Measurements from ENCODE around the gene C1QTNF4. TPM values are rescaled to one million over a fixed set of nuclear protein-coding genes. Genes with fewer than 3 reads are reported as not detected.
A peak's percentile ranks its signal among the peaks of the same experiment; 100 is the strongest.

C1QTNF4 gene
- total and polyA plus RNA-seq, 2 donors (not counting 1 experiment from before 2014, with no cell fraction given): 1.6 TPM; not detected in 1

DNA sequence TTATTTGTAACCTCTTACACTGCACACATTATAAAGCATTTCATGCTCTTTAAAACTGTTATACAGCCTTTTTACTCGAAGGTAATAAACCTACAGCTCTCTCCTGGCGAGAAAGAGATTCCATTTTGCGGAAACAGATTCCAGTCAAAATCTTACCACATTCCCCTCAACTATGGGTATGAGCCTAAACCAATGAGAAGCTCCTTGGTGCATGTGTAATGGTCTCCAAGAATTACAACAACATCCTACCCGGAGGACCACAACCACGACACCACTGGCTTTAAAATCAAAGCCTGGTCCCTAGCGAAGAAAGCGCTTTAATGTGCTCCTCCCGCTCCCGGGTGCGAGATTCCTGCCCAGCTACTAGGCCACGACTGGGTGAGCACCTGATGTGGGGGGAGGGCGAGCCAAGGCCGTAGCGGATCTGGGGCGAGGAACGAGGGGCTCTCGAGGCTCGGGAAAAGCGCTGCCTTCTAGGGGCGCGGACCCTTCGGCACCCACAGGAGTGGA lies 42.1 kb downstream of the C1QTNF4 start:
- Histone ChIP-seq H3K79me2 (ENCODE audit: control insufficient read depth, insufficient read depth, low read length) (peaks cover 77% of the 10 kb centered on the region), H3K9me3 (ENCODE audit: control extremely low read depth in 1 of 3, control insufficient read depth in 2 of 3, insufficient read depth in 1 of 3, low read length in 2 of 3) (no peaks in the 10 kb centered on the region), H3K27ac (ENCODE audit: low read length in 2 of 2) (peak overlapping the region; percentile 72 to 88), H4K20me1 (ENCODE audit: control insufficient read depth, insufficient read depth, low read length, poor library complexity, severe bottlenecking) (peaks cover 28% of the 10 kb centered on the region), H3K36me3 (replicated peaks in 1 of 2; ENCODE audit: control extremely low read depth in 1 of 2, control insufficient read depth in 1 of 2, extremely low read depth in 1 of 2, insufficient read depth in 2 of 2, low read length in 1 of 2) (no peaks in the 10 kb centered on the region), H3K4me3 (ENCODE audit: control extremely low read depth in 1 of 5, extremely low read depth in 1 of 5, insufficient read depth in 1 of 5, low read depth in 2 of 5, low read length in 4 of 5) (peak overlapping the region; percentile 65 to 94 (median 90)), H3K4me2 (replicated peaks; ENCODE audit: low read depth, low read length, poor library complexity, severe bottlenecking) (peak overlapping the region; percentile 90), H2AFZ (ENCODE audit: insufficient read depth, low read depth, low read length, poor library complexity, severe bottlenecking) (peak overlapping the region; percentile 93), H3K27me3 (replicated peaks in 1 of 4; ENCODE audit: control extremely low read depth in 1 of 4, control insufficient read depth in 3 of 4, insufficient read depth in 4 of 4, low read length in 3 of 4) (no peaks in the 10 kb centered on the region), H3K9ac (ENCODE audit: low read length) (peak overlapping the region; percentile 94), H3K4me1 (ENCODE audit: control insufficient read depth in 2 of 2, insufficient read depth in 2 of 2, low read length in 2 of 2) (peaks cover 31 to 32% of the 10 kb centered on the region in 2 donors)
- intact Hi-C loops (cut with micrococcal nuclease): loop anchor here (2.0 to 10.0 kb wide), 6 partner anchors 43 to 1617 kb away; partner anchors contain the start of genes CSTPP1, NUP160 and SLC39A13
- DNase-seq: no peak
- 2% methylated on average over 19 of the region's 22 CpGs for WGBS (ENCODE audit: insufficient coverage)
- H3K4me1 Mint-ChIP-seq: peaks cover 47% of the 10 kb centered on the region
- POLR2A ChIA-PET: interaction anchor here (0.7 to 0.8 kb wide), 3 partner anchors 14 to 293 kb away, joined by 3 to 7 read pairs (median 5); partner anchors contain the start of gene PTPMT1
- no peak for ATAC-seq (ENCODE audit: low read depth)
- H3K4me3 Mint-ChIP-seq: peak overlapping the region; percentile 99
- TF ChIP-seq, protein P1, sequence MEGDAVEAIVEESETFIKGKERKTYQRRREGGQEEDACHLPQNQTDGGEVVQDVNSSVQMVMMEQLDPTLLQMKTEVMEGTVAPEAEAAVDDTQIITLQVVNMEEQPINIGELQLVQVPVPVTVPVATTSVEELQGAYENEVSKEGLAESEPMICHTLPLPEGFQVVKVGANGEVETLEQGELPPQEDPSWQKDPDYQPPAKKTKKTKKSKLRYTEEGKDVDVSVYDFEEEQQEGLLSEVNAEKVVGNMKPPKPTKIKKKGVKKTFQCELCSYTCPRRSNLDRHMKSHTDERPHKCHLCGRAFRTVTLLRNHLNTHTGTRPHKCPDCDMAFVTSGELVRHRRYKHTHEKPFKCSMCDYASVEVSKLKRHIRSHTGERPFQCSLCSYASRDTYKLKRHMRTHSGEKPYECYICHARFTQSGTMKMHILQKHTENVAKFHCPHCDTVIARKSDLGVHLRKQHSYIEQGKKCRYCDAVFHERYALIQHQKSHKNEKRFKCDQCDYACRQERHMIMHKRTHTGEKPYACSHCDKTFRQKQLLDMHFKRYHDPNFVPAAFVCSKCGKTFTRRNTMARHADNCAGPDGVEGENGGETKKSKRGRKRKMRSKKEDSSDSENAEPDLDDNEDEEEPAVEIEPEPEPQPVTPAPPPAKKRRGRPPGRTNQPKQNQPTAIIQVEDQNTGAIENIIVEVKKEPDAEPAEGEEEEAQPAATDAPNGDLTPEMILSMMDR (IDR thresholded peaks at IDR 0.05): no peak
- TF ChIP-seq EZH2 (IDR thresholded peaks at IDR 0.05; ENCODE audit: borderline replicate concordance, insufficient read depth, low read depth, low read length, poor library complexity, severe bottlenecking): no peak
- H3K9me3 Mint-ChIP-seq (ENCODE audit: insufficient read depth): no peaks in the 10 kb centered on the region
- H3K27ac Mint-ChIP-seq: peak overlapping the region; percentile 93
- CTCF ChIA-PET: interaction anchor here (1.1 to 3.3 kb wide), 5 partner anchors 11 to 82 kb away, joined by 3 to 19 read pairs (median 3); partner anchors contain the start of gene PTPMT1
- no peaks in the 10 kb centered on the region for H3K27me3 Mint-ChIP-seq

DNA sequence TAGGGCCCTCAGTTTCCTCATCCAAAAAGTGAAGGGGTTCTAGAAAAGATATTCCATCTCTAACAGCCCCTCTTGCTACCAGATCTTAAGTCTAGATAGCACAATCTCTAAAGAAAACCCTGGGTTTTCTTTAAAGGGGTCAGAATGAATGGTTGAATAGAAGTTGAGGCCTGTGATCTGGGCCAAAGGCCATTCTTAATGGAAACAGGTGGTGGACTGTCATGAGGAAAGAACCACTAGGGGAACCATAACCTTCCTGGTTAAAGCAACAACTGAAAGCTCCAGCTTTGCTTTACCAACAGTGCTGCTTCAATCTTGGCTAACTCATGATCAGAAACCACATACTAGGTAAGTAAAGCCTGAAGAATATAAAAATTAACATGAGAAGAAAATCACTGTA lies 43.1 kb downstream of the C1QTNF4 start:
- Histone ChIP-seq H3K27me3 (replicated peaks in 1 of 4; ENCODE audit: control extremely low read depth in 1 of 4, control insufficient read depth in 3 of 4, insufficient read depth in 4 of 4, low read length in 3 of 4) (no peaks in the 10 kb centered on the region), H3K27ac (ENCODE audit: low read length in 2 of 2) (peak overlapping the region; percentile 3 to 88), H3K9me3 (ENCODE audit: control extremely low read depth in 1 of 3, control insufficient read depth in 2 of 3, insufficient read depth in 1 of 3, low read length in 2 of 3) (no peaks in the 10 kb centered on the region), H3K9ac (ENCODE audit: low read length) (peak overlapping the region; percentile 94), H2AFZ (ENCODE audit: insufficient read depth, low read depth, low read length, poor library complexity, severe bottlenecking) (no peak overlapping the region), H3K4me3 (ENCODE audit: control extremely low read depth in 1 of 5, extremely low read depth in 1 of 5, insufficient read depth in 1 of 5, low read depth in 2 of 5, low read length in 4 of 5) (peak overlapping the region in 3 of 5 experiments; percentile 30 to 94 (median 81)), H3K4me2 (replicated peaks; ENCODE audit: low read depth, low read length, poor library complexity, severe bottlenecking) (peak overlapping the region; percentile 90), H3K36me3 (replicated peaks in 1 of 2; ENCODE audit: control extremely low read depth in 1 of 2, control insufficient read depth in 1 of 2, extremely low read depth in 1 of 2, insufficient read depth in 2 of 2, low read length in 1 of 2) (no peaks in the 10 kb centered on the region), H3K4me1 (ENCODE audit: control insufficient read depth in 2 of 2, insufficient read depth in 2 of 2, low read length in 2 of 2) (peaks cover 31 to 32% of the 10 kb centered on the region in 2 donors), H3K79me2 (ENCODE audit: control insufficient read depth, insufficient read depth, low read length) (peaks cover 84% of the 10 kb centered on the region), H4K20me1 (ENCODE audit: control insufficient read depth, insufficient read depth, low read length, poor library complexity, severe bottlenecking) (peaks cover 36% of the 10 kb centered on the region)
- H3K27me3 Mint-ChIP-seq: no peaks in the 10 kb centered on the region
- TF ChIP-seq, protein P1 (IDR thresholded peaks at IDR 0.05): no peak
- TF ChIP-seq EZH2 (IDR thresholded peaks at IDR 0.05; ENCODE audit: borderline replicate concordance, insufficient read depth, low read depth, low read length, poor library complexity, severe bottlenecking): no peak
- peak overlapping the region; percentile 12 for H3K27ac Mint-ChIP-seq
- ATAC-seq (ENCODE audit: low read depth) (no peak), DNase-seq (peak; percentile 41)
- peak overlapping the region; percentile 99 for H3K4me3 Mint-ChIP-seq
- ChIA-PET POLR2A (interaction anchor here (0.7 kb wide), 2 partner anchors 16 to 292 kb away, joined by 3 to 5 read pairs; no protein-coding TSS in a partner anchor), CTCF (interaction anchor here (0.5 to 1.4 kb wide), 5 partner anchors 10 to 220 kb away, joined by 3 to 4 read pairs (median 3); no protein-coding TSS in a partner anchor)
- H3K4me1 Mint-ChIP-seq: peaks cover 49% of the 10 kb centered on the region
- H3K9me3 Mint-ChIP-seq (ENCODE audit: insufficient read depth): no peaks in the 10 kb centered on the region
- intact Hi-C loops (cut with micrococcal nuclease): loop anchor here (10.0 kb wide), 2 partner anchors 616 to 1616 kb away; partner anchors contain the start of gene CSTPP1

Data from B cell (primary cell).